Measurements from ENCODE around the gene OR2AG2. TPM values are rescaled to one million over a fixed set of nuclear protein-coding genes. Genes with fewer than 3 reads are reported as not detected.
A peak's percentile ranks its signal among the peaks of the same experiment; 100 is the strongest.

OR2AG2 gene
- total and polyA plus RNA-seq, 5 experiments from 2014 or later, result not detected

DNA sequence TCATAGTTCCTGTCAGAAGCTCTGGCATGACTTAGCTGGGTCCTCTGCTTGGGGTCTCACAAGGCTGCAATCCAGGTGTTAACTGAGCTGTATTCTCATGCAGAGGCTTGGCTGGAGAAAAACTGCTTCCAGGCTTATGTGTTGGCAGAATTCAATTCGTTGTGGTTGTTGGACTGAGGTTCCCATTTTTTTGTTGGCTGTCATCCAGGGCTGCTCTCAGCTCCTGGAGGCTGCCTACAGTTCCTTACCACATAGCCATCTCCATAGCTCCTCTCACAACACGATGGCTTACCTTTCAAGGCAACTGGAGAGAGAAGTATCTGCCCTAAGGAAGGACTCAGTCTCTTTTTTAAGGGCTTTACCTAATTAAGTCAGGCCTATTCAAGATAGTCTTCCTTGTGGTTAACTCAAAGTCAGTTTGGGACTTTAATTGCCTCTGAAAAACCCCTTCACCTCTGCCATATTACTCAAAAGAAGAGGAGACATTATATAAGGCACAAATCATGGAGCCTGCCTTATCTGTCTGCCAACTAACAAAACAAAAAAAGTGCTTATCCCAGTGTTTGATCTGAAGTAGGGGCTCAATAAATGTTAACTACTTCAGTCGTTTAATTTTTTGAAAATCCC lies 35.2 kb downstream of the OR2AG2 start:
- POLR2A ChIA-PET, result interaction anchor here (0.8 to 5.2 kb wide), 3 partner anchors 10 to 54 kb away, joined by 3 to 63 read pairs (median 16); partner anchors contain the start of gene MRPL17
- no peak for DNase-seq
- no peaks in the 10 kb centered on the region for H3K9me3 Mint-ChIP-seq

DNA sequence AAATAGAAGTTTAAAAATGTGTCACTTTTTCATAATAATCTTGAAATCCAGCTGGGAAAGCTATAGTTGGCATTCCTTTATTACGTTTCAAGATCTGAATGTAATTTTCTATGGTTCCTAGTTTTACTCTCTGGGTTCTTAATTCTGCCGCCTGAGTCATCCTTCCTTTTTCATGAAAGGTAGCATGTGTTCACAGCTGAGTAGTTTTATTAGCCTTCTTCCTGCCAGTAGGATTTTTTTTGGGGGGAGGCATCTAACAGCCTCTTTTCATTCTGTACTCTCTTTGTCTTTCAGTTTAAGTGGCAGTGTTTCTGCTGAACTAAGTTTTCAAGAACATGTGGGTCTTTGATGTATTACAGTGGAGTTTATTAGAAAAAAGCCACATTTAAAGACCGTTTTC lies 36.5 kb downstream of the OR2AG2 start:
- Mint-ChIP-seq H3K4me1 (peaks cover 42 to 95% (median 82%) of the 10 kb centered on the region in 4 donors), H3K4me3 (peak overlapping the region in 9 of 10 donors; percentile 8 to 70 (median 60)), H3K36me3 (peaks cover 0 to 62% (median 19%) of the 10 kb centered on the region in 3 donors), H3K27me3 (no peaks in the 10 kb centered on the region), H3K27ac (peak overlapping the region; percentile 39 to 93 (median 88)), H3K9me3 (no peaks in the 10 kb centered on the region)
- POLR2A ChIA-PET, result interaction anchor here (3.0 to 5.2 kb wide), 2 partner anchors 11 to 14 kb away, joined by 15 to 63 read pairs; no protein-coding TSS in a partner anchor
- DNase-seq (peak in 2 of 10 donors; percentile 18 to 20), ATAC-seq (peak in 1 of 2 donors; percentile 18)

More for the DNA sequence above, 35.2 kb downstream of the OR2AG2 start:
- H3K36me3 Mint-ChIP-seq, result peaks cover 4 to 63% (median 20%) of the 10 kb centered on the region in 3 donors
- ATAC-seq, result no peak
- H3K4me1 Mint-ChIP-seq, result peaks cover 44 to 90% (median 86%) of the 10 kb centered on the region in 4 donors
- no peaks in the 10 kb centered on the region for H3K27me3 Mint-ChIP-seq
- H3K27ac Mint-ChIP-seq, result peak overlapping the region; percentile 80 to 93 (median 87)
- peak overlapping the region; percentile 3 to 64 (median 24) for H3K4me3 Mint-ChIP-seq

DNA sequence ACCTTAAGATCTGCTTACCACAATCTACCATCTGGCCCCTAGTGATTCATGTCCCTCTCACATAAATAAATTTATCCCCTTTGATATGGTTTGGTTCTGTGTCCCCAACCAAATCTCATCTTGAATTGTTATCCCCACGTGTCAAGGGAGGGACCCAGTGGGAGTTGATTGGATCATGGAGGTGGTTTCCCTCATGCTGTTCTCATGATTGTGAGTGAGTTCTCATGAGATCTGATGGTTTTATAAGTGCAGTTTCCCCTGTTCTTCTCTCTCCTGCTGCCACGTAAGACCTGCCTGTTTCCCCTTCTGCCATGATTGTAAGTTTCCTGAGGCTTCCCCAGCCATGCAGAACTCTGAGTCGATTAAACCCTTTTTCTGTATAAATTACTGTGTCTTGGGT lies 37.2 kb downstream of the OR2AG2 start:
- H3K36me3 Mint-ChIP-seq, result peaks cover 0 to 58% (median 17%) of the 10 kb centered on the region in 3 donors
- peaks cover 41 to 95% (median 78%) of the 10 kb centered on the region in 4 donors for H3K4me1 Mint-ChIP-seq
- peak overlapping the region; percentile 84 to 93 (median 88) for H3K27ac Mint-ChIP-seq
- H3K9me3 Mint-ChIP-seq, result no peaks in the 10 kb centered on the region
- peak overlapping the region in 7 of 10 donors; percentile 57 to 70 (median 63) for H3K4me3 Mint-ChIP-seq
- no peaks in the 10 kb centered on the region for H3K27me3 Mint-ChIP-seq
- POLR2A ChIA-PET, result interaction anchor here (1.1 to 5.2 kb wide), 4 partner anchors 12 to 29 kb away, joined by 3 to 63 read pairs (median 9); no protein-coding TSS in a partner anchor
- no peak for ATAC-seq
- no peak for DNase-seq

DNA sequence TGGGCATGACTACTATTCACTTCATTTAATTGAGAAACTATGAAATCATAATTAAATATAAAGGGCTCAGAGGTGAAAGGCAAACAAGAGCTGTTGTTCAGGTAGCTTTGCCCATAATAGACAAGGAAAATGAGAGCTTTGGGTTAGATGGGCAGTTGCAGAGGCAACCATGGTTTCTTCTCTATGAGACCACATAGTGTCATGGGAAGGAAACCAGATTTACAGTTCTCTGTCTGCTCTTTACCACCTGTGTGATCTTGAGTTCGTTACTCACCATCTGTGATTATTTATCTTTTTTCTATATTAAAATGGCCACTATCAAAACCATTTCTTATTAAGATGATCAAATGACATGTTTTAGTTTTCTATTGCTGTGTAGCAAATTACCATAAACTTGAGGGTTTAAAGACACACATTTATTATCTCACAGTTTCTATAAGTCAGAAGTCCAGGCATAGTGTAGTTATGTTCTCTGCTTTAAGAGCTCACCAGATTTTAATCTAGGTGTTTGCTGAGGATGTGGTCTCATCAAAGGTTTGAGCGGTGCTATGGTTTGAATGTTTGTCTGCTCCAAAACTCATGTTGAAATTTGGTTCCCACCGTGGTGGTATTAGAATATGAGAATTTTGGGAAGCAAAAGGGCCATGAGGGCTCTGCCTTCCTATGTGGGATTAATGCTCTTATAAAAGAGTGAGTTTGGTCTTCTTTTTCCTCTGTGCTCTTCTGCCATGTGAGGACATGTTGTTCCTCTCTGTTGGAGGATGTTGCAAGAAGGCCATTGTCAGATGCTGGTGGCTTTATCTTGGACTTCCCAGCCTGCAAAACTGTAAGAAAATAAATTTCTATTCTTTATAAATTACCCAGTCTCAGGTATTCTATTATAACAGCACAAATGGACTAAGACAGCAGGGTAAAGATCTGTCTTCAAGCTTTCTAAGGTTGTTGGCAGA lies 38.2 kb downstream of the OR2AG2 start:
- DNase-seq, result peak in 5 of 10 donors; percentile 17 to 73 (median 54)
- Mint-ChIP-seq H3K4me1 (peaks cover 40 to 93% (median 79%) of the 10 kb centered on the region in 4 donors), H3K27ac (peak overlapping the region in 9 of 10 donors; percentile 84 to 93 (median 88)), H3K9me3 (peaks cover 0 to 2% (median 0%) of the 10 kb centered on the region in 9 donors), H3K4me3 (peak overlapping the region; percentile 22 to 75 (median 62)), H3K27me3 (no peaks in the 10 kb centered on the region), H3K36me3 (peaks cover 0 to 65% (median 21%) of the 10 kb centered on the region in 3 donors)
- peak; percentile 76 to 94 for ATAC-seq
- POLR2A ChIA-PET, result interaction anchor here (1.0 to 5.2 kb wide), 6 partner anchors 12 to 28 kb away, joined by 3 to 63 read pairs (median 4); no protein-coding TSS in a partner anchor

DNA sequence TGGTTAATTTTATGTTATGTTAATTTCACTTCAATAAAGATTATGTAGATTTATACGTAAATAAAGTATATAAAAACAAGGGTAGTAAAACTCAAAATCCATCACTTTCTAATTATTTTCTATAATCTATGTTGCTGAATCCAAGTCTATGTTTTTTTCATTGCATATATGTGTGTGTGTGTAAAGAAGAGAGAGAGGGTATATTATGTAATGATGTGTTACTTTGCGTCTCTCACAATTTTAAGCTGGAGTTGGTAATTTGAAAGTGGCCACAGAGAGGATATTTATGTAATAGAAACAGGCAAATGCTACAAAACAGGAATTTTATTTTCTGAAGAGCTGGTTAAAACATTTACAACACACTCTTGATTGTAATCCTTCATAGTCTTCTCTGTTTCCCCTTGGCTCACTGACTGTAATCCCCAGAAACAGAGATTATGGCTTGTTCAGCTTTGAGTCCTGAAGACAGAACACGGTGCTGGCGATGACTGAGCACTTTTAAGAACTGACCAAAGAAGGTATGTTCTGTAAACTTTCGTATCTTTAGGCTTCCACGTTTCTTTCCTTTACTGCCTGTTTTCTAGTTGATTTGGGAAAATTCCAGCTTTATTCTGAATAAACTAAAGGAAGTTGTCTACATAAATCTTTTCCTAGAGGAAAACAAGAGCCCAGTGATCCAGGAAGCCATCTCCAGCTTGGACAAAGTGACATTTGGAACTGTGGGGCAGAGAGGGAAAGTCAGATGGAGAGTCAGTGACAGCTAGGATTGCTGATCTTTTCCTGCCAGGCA lies 43.6 kb downstream of the OR2AG2 start:
- peaks cover 25 to 77% (median 62%) of the 10 kb centered on the region in 3 donors for H3K36me3 Mint-ChIP-seq
- H3K27me3 Mint-ChIP-seq, result no peaks in the 10 kb centered on the region
- peak overlapping the region in 6 of 10 donors; percentile 1 to 59 (median 56) for H3K4me3 Mint-ChIP-seq
- POLR2A ChIA-PET, result interaction anchor here (0.7 to 1.4 kb wide), 3 partner anchors 9 to 17 kb away, joined by 3 read pairs; no protein-coding TSS in a partner anchor
- no peak for ATAC-seq
- DNase-seq, result no peak
- H3K9me3 Mint-ChIP-seq, result peaks cover 4 to 45% (median 16%) of the 10 kb centered on the region in 9 donors
- H3K27ac Mint-ChIP-seq, result peak overlapping the region; percentile 50 to 92 (median 85)
- peaks cover 23 to 89% (median 73%) of the 10 kb centered on the region in 4 donors for H3K4me1 Mint-ChIP-seq

DNA sequence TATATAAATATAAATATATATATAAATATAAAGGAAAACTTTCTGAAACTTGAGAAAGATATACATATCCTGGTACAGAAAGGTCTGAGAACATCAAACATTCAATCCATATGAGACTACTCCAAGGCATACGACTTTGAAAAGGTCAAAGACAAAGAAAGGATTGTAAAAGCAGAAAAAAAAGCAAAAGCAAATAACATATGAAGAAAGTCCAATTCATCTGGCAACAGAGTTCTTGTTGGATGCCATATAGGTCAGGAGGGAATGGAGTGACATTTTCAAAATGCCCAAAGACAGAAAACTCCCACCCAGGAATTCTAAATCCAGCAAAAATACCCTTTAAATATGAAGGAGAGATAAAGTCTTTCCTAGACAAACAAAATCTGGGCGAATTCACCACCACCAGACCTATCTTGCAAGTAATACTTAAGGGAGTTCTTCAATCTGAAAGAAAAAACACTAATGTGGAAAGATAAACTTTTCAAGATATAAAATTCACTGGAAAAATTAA lies 46.3 kb downstream of the OR2AG2 start:
- no peak for ATAC-seq
- H3K27me3 Mint-ChIP-seq, result no peaks in the 10 kb centered on the region
- peak overlapping the region in 9 of 10 donors; percentile 32 to 86 (median 75) for H3K27ac Mint-ChIP-seq
- POLR2A ChIA-PET, result no interaction called here
- H3K4me1 Mint-ChIP-seq, result peaks cover 32 to 94% (median 83%) of the 10 kb centered on the region in 4 donors
- peaks cover 8 to 69% (median 27%) of the 10 kb centered on the region in 9 donors for H3K9me3 Mint-ChIP-seq
- peaks cover 47 to 86% (median 82%) of the 10 kb centered on the region in 3 donors for H3K36me3 Mint-ChIP-seq
- H3K4me3 Mint-ChIP-seq, result peak overlapping the region in 2 of 10 donors; percentile 13 to 26
- no peak for DNase-seq

DNA sequence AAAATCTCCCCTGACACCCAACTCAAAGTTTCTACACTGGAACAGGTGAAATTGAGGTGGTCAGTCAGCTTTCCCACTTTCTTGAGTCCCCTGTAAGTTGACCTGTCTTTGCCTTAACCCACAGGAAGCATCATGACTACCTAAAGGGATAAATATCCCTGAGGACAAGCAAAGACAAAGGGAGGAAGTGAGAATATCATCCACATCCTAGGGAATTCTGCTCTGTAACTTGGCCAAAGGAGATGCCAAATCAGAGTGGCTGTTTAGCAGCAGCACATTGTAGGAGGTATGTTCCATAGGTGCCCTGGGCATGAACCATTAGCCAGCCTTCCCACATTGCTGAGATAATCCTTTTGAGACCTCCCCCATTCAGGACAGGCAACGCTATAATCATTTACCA lies 47.8 kb downstream of the OR2AG2 start:
- ATAC-seq (no peak), DNase-seq (no peak)
- H3K27ac Mint-ChIP-seq, result peak overlapping the region in 3 of 10 donors; percentile 58 to 86 (median 76)
- POLR2A ChIA-PET, result no interaction called here
- H3K27me3 Mint-ChIP-seq, result no peaks in the 10 kb centered on the region
- peaks cover 55 to 89% (median 88%) of the 10 kb centered on the region in 3 donors for H3K36me3 Mint-ChIP-seq
- peaks cover 14 to 72% (median 30%) of the 10 kb centered on the region in 9 donors for H3K9me3 Mint-ChIP-seq
- H3K4me3 Mint-ChIP-seq, result peak overlapping the region in 5 of 10 donors; percentile 11 to 71 (median 22)
- H3K4me1 Mint-ChIP-seq, result peaks cover 35 to 96% (median 87%) of the 10 kb centered on the region in 4 donors

GRCh38 chr11:6721343-6721742 lies 50.4 kb downstream of the OR2AG2 start:
- no peak for DNase-seq
- H3K27ac Mint-ChIP-seq, result peak overlapping the region; percentile 46 to 97 (median 83)
- peaks cover 50 to 81% (median 71%) of the 10 kb centered on the region in 3 donors for H3K36me3 Mint-ChIP-seq
- POLR2A ChIA-PET, result interaction anchor here (1.1 to 2.7 kb wide), 5 partner anchors 8 to 38 kb away, joined by 3 to 15 read pairs (median 4); partner anchors contain the start of gene MRPL17
- ATAC-seq, result no peak
- peaks cover 29 to 87% (median 75%) of the 10 kb centered on the region in 4 donors for H3K4me1 Mint-ChIP-seq
- no peaks in the 10 kb centered on the region for H3K27me3 Mint-ChIP-seq
- peaks cover 0 to 80% (median 30%) of the 10 kb centered on the region in 9 donors for H3K9me3 Mint-ChIP-seq
- peak overlapping the region in 9 of 10 donors; percentile 7 to 68 (median 54) for H3K4me3 Mint-ChIP-seq

GRCh38 chr11:6719576-6719975 lies 52.2 kb downstream of the OR2AG2 start:
- ATAC-seq (no peak), DNase-seq (no peak)
- H3K27ac Mint-ChIP-seq, result peak overlapping the region in 7 of 10 donors; percentile 37 to 85 (median 58)
- peaks cover 0 to 81% (median 28%) of the 10 kb centered on the region in 9 donors for H3K9me3 Mint-ChIP-seq
- H3K27me3 Mint-ChIP-seq, result no peaks in the 10 kb centered on the region
- H3K4me3 Mint-ChIP-seq, result peak overlapping the region in 2 of 10 donors; percentile 3 to 27
- POLR2A ChIA-PET, result interaction anchor here (0.8 to 1.0 kb wide), 2 partner anchors 9 to 14 kb away, joined by 3 read pairs; no protein-coding TSS in a partner anchor
- H3K36me3 Mint-ChIP-seq, result peaks cover 52 to 79% (median 60%) of the 10 kb centered on the region in 3 donors
- peaks cover 27 to 87% (median 66%) of the 10 kb centered on the region in 4 donors for H3K4me1 Mint-ChIP-seq

DNA sequence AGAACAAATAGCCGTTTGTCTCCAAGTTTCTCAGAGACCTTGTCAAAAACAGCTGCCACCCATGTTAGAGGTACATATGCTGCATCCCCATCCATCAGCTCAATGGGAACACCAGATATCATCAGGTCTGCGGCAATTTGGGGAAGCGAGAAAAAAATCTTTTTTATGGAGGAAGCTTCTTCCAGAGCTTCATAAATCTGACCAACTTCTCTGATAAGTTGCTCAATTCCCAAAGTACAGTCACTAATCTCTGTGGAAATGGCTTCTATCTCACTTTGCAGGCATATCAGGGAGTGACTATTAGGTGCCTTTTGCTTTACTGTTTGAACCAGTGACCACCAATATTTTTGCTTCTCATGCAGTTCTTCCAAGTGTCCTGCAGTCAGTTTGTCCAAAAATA lies 54.4 kb downstream of the OR2AG2 start:
- Mint-ChIP-seq H3K4me1 (peaks cover 21 to 70% (median 51%) of the 10 kb centered on the region in 4 donors), H3K36me3 (peaks cover 44 to 62% (median 45%) of the 10 kb centered on the region in 3 donors), H3K27ac (peak overlapping the region in 3 of 10 donors; percentile 9 to 73 (median 47)), H3K27me3 (no peaks in the 10 kb centered on the region), H3K4me3 (no peak overlapping the region), H3K9me3 (peaks cover 0 to 65% (median 24%) of the 10 kb centered on the region in 9 donors)
- POLR2A ChIA-PET, result interaction anchor here (0.6 to 0.8 kb wide), 2 partner anchors 11 to 174 kb away, joined by 3 to 4 read pairs; no protein-coding TSS in a partner anchor
- no peak for DNase-seq
- ATAC-seq, result no peak

All from naive thymus-derived CD8-positive, alpha-beta T cell (primary cell).